ENCODE data around the gene ARID5B.

The ARID5B gene

GRCh38 chr10:62015994-62016393 lies 114.5 kb downstream of the ARID5B start:
- H3K27ac ChIP-seq = peak overlapping the region; percentile 89
- TF ChIP-seq CTCF (IDR thresholded peaks at IDR 0.05) (no peak), ZFX (IDR thresholded peaks at IDR 0.05; ENCODE audit: borderline replicate concordance) (no peak)

GRCh38 chr10:62016623-62017490 lies 115.4 kb downstream of the ARID5B start:
- H3K27ac ChIP-seq = peak overlapping the region; percentile 89
- no peak for TF ChIP-seq ZFX (IDR thresholded peaks at IDR 0.05; ENCODE audit: borderline replicate concordance)
- no peak for TF ChIP-seq CTCF (IDR thresholded peaks at IDR 0.05)

- H3K27ac ChIP-seq = peak overlapping the region; percentile 89
- TF ChIP-seq CTCF (IDR thresholded peaks at IDR 0.05) = no peak
- TF ChIP-seq ZFX (IDR thresholded peaks at IDR 0.05; ENCODE audit: borderline replicate concordance) = no peak
Observed at GRCh38 chr10:62017491-62017870, 116.0 kb downstream of the ARID5B start.

GRCh38 chr10:62018131-62018911 lies 116.8 kb downstream of the ARID5B start:
- peak overlapping the region; percentile 89 for H3K27ac ChIP-seq
- TF ChIP-seq ZFX (IDR thresholded peaks at IDR 0.05; ENCODE audit: borderline replicate concordance) (no peak), CTCF (IDR thresholded peaks at IDR 0.05) (0 out of 2 replicates have a peak, but pooled peaks have one; percentile 16)

GRCh38 chr10:62019013-62019684 lies 117.7 kb downstream of the ARID5B start:
- TF ChIP-seq ZFX (IDR thresholded peaks at IDR 0.05; ENCODE audit: borderline replicate concordance) (no peak), CTCF (IDR thresholded peaks at IDR 0.05) (no peak)
- peak overlapping the region; percentile 89 for H3K27ac ChIP-seq

GRCh38 chr10:62019685-62020359 lies 118.3 kb downstream of the ARID5B start:
- peak overlapping the region; percentile 89 for H3K27ac ChIP-seq
- TF ChIP-seq ZFX (IDR thresholded peaks at IDR 0.05; ENCODE audit: borderline replicate concordance) = no peak
- TF ChIP-seq CTCF (IDR thresholded peaks at IDR 0.05) = no peak
